ENCODE results near the gene CTDP1.

Gene CTDP1

GRCh38 chr18:79784071-79784913, 104.7 kb downstream of the CTDP1 start:
- DNase-seq (ENCODE audit: low spot score) = no peak

- no peak for DNase-seq (ENCODE audit: low spot score)
Measured at GRCh38 chr18:79784965-79785770, 105.6 kb downstream of the CTDP1 start.

DNA sequence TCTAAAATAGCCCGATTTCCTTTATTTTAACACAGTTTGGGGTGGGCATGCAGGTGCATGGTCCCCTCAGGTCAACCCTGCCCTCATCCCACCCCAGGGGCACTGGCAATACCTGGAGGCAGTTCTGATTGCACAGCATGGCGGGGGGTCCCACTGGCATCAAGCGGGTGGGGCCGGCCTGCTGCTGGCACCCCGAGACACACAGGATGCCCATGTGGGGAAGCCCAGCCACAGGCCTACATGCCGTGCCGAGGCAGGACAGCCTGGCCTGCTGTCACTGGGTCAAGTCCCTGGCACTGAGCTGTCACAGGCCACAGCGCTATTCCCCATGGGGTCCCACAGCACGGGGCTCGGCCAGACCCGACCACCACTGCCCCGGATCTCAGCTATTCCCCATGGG, 106.2 kb downstream of the CTDP1 start:
- no peak for DNase-seq (ENCODE audit: low spot score)

DNA sequence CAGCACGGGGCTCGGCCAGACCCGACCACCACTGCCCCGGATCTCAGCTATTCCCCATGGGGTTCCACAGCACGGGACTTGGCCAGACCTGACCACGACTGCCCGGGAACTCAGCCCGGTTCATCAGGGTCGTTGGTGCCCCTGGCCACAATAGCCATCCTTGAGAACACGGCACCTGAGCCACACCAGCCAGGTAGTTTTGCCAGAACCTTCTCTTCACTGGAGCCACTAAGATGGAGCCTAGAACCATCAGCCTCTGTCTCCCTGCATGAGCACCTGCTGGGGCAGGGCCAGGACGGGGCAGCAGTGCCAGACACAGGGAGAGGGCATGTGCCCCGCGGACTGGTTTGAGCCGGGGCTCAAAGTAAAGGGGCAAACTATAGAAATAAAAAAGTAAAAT, 106.7 kb downstream of the CTDP1 start:
- DNase-seq (ENCODE audit: low spot score) = no peak

- no peak for DNase-seq (ENCODE audit: low spot score)
Measured at GRCh38 chr18:79786786-79787526, 107.4 kb downstream of the CTDP1 start.

GRCh38 chr18:79787527-79787864, 107.9 kb downstream of the CTDP1 start:
- DNase-seq (ENCODE audit: low spot score) = no peak

DNA sequence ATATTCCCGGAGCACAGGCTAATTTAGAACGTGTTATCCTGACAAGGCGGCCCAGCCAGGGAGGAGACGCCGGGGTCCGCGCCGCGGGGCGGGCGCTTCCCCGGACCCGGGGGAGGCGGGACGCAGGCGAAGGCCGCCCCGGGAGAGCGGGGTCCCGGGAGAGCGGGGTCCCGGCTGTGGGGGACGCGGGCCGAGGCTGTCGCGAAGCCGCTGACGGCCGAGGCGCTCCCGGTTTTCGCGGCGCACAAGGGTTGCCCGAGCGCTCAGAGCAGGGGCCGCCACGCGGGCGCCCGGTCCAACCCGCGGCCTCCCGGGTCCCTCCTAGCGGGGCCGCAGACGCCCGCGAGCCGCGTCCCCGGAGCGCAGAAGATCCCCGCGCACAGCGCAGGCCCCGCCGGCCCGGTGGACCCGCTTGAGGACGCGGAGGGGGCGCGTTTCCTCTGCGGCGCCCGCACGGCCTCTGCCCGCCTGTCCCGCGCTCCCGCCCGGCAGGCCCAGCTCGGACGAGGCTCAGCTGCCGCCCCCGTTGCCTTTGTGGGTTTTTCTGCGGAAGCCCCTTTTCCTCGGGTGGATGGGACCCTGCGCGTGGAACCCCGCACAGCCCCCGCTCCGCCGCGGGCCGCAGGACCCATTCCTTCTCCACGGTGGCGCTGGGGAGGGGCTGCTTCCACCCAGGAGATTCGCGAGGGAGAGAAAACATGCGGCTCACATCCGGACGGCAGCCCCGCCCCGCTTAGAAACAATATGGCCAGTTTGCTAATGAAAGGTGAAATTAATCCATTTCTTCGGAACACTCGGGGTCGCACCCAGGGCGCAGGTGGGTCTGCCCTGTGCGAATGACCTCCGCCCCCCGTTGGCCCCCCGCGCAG, 108.5 kb downstream of the CTDP1 start:
- DNase-seq (ENCODE audit: low spot score) = no peak

- no peak for DNase-seq (ENCODE audit: low spot score)
Measured at GRCh38 chr18:79788734-79789085, 109.1 kb downstream of the CTDP1 start.

DNA sequence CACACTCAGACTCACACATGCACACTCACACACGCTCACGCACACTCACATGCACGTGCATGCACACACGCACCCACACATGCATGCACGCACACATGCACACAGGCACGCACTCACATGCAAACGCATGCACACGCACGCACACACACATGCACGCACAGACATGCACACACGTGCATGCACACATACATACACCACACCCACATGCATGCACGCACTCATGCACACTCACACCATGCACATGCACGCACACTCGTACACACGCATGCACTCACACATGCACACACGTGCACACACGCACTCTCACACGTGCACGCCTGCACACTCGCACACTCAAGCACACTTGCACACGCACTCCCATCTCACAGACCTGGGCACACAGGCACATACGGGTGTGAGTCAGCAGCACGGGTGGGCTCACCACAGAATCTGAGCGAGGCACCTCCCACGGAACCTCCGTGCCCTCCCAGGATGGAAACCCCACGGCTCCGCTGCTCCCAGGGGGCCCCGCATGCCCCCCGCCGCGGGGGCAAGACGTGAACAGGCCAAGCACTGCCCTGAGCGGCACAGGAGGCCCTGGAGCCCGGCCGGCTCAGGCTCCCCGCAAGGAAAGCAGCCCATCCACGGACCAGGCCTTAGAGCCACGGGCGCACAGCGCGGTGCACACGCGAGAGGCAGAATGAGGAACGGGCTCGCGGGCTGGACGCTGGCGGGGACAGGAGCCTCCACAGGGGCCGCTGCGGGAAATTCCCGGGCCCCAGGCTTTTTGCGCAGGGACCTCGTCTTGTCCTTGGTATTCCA, 109.7 kb downstream of the CTDP1 start:
- no peak for DNase-seq (ENCODE audit: low spot score)

- DNase-seq (ENCODE audit: low spot score) = no peak
Measured at GRCh38 chr18:79789901-79790890, 110.6 kb downstream of the CTDP1 start.

GRCh38 chr18:79790996-79791972, 111.7 kb downstream of the CTDP1 start:
- no peak for DNase-seq (ENCODE audit: low spot score)

GRCh38 chr18:79792096-79792987, 112.7 kb downstream of the CTDP1 start:
- no peak for DNase-seq (ENCODE audit: low spot score)

DNA sequence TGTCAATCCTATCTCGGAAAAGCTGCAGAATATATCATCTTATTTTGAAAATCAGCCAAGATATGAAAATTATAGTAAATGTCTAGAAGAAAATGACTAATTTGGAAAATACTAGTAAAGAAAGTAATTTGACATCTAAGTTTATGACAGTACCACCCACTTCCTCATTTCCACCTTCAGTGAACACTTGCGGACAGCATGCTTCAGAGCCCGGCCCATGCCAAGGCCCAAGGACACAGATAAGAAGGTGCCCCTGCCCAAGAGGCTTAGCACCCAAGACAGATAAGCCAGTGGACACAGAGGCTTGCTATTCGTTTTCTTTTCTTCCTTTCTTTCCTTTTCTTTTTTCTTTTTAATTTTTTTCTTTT, 113.4 kb downstream of the CTDP1 start:
- no peak for DNase-seq (ENCODE audit: low spot score)

- no peak for DNase-seq (ENCODE audit: low spot score)
Measured at GRCh38 chr18:79794846-79795245, 115.2 kb downstream of the CTDP1 start.

GRCh38 chr18:79795446-79795845, 115.8 kb downstream of the CTDP1 start:
- DNase-seq (ENCODE audit: low spot score) = no peak

DNA sequence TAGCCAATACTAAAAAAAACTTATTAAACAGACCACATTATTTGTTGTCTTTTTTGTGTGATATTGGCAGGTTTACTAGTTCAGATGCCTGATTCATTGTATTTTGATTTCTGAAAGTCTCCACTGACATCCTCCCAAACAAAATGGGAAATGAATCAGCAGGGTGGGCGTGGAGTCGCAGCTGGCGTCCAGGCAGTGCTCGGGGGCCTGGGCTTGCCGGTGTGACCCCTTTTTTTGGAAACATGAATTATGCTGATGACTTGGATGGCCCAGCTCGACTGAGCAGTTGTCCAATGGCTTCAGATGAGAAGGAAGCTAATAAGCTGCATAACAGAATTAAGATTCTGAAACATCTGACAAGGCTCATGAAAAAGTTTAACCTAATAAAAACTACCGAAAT, 116.4 kb downstream of the CTDP1 start:
- no peak for DNase-seq (ENCODE audit: low spot score)
